Measurements from ENCODE around the gene MICAL3.

MICAL3 gene

DNA sequence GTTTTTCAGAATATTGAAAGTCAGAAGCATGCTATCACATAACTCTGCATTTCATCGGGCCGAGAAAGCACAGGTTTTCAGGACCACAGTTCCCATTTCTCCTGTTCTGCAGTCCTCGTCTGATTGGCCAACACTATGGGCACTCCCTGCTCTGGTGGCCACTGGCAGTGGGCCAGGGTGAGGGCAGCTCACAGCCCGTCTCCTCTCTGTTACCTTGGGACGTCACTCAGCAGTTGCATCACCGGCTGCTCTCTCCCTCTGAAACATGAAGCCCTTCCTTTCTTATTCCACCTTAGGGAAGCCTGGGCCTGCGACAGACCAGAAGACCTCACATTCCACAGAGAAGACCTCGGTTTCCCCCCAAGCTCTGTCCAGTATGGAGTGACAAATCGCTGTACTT, 11.4 kb upstream of the MICAL3 start:
- TF ChIP-seq, protein P1, sequence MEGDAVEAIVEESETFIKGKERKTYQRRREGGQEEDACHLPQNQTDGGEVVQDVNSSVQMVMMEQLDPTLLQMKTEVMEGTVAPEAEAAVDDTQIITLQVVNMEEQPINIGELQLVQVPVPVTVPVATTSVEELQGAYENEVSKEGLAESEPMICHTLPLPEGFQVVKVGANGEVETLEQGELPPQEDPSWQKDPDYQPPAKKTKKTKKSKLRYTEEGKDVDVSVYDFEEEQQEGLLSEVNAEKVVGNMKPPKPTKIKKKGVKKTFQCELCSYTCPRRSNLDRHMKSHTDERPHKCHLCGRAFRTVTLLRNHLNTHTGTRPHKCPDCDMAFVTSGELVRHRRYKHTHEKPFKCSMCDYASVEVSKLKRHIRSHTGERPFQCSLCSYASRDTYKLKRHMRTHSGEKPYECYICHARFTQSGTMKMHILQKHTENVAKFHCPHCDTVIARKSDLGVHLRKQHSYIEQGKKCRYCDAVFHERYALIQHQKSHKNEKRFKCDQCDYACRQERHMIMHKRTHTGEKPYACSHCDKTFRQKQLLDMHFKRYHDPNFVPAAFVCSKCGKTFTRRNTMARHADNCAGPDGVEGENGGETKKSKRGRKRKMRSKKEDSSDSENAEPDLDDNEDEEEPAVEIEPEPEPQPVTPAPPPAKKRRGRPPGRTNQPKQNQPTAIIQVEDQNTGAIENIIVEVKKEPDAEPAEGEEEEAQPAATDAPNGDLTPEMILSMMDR (IDR thresholded peaks at IDR 0.05; ENCODE audit: low read depth, low read length, missing control alignments) = no peak
- no peak for DNase-seq (ENCODE audit: extremely low read depth, low read depth)

DNA sequence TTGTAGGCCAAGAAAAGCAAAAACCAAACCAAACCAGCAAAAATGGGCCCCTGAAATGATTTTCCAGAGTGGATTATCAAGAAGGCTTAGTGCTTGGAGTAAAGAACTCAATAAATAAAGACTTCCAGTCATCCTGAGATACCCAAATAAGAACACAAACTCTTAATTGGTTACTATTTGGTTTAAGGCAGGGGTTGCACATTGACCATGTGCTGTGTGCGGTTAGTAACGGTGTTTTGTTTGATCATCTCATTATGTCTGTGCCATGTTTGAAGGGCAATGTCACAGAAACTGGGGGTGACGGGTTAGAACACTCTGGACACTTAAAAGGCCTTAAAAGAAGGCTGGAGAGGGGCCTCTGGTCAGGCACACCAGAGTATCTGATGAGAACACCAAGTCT, 9.7 kb upstream of the MICAL3 start:
- no peak for DNase-seq (ENCODE audit: extremely low read depth, low read depth)
- TF ChIP-seq, protein P1 (IDR thresholded peaks at IDR 0.05; ENCODE audit: low read depth, low read length, missing control alignments) = no peak

More for the DNA sequence above, 11.4 kb upstream of the MICAL3 start:
- no peak overlapping the region for H3K4me3 ChIP-seq (replicated peaks; ENCODE audit: low read depth, low read length)

DNA sequence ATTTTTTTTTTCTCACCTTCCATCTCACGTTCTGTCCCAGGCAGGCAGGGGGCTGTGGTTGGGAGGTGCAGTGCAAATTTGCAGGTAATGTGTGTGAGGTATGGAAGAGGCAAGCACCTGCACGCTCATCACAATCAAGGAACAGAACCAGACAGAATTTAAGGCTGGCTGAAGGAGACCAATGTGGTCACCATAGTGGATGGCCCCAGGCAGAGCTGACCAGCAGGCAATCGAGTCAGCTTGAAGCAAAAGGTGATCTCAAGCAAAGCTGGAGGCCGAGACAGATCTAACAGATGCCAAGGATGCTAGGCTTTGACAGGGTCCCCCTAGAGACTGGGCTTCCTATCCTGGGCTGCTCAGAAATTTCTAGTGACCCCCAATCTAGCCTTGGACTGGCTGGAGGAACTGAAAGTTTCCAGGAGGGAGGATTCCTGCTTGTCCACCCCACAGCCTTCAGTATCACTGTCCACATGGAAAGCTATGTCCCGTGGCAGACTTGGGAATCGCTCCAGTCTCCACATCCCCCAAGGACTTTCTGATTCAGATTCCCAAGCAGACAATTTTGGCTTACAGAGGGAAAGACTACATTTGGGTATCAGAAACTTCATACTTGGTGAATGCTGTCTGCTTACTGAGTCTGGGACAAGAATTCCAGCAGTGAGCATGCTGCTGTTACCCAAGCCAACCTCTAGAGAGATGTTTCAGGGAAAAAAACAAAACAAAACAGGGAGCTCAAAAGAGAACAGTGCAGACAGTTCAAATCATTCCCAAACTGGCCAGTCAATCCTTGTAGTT, 9.0 kb upstream of the MICAL3 start:
- H3K4me3 ChIP-seq (replicated peaks; ENCODE audit: low read depth, low read length) = no peak overlapping the region
- TF ChIP-seq, protein P1 (IDR thresholded peaks at IDR 0.05; ENCODE audit: low read depth, low read length, missing control alignments) = no peak
- no peak for DNase-seq (ENCODE audit: extremely low read depth, low read depth)

More for the DNA sequence above, 9.7 kb upstream of the MICAL3 start:
- H3K4me3 ChIP-seq (replicated peaks; ENCODE audit: low read depth, low read length) = no peak overlapping the region

DNA sequence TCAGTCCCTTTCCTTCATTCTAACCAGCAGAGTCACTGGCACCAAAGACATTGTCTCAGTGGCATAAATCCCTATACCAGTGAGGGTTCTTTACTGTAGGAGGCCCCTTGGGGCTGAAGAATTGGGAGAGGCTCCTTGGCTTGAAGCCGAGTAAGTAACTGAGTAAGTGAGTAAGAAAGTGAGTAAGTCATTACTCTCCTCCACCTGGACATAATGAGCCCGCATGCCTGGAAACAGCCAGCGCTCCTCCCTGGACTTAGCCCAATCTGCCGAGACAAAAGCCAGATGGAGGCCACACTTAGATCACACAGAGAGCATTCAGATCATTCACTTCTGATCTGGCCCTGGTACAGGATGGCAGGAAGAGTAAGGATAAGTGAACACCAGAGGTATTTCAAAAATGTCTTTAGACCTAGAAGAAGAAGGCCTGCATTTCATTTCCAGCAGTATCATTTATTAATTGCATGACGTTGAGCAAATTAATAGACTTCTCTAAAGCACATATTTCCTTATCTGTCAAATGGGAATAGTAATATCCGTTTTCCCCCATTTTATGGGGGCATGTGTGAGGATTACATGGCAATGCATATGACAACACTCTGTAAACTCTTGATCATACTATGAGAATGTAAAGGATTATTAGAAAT, 8.2 kb upstream of the MICAL3 start:
- H3K4me3 ChIP-seq (replicated peaks; ENCODE audit: low read depth, low read length) = no peak overlapping the region

DNA sequence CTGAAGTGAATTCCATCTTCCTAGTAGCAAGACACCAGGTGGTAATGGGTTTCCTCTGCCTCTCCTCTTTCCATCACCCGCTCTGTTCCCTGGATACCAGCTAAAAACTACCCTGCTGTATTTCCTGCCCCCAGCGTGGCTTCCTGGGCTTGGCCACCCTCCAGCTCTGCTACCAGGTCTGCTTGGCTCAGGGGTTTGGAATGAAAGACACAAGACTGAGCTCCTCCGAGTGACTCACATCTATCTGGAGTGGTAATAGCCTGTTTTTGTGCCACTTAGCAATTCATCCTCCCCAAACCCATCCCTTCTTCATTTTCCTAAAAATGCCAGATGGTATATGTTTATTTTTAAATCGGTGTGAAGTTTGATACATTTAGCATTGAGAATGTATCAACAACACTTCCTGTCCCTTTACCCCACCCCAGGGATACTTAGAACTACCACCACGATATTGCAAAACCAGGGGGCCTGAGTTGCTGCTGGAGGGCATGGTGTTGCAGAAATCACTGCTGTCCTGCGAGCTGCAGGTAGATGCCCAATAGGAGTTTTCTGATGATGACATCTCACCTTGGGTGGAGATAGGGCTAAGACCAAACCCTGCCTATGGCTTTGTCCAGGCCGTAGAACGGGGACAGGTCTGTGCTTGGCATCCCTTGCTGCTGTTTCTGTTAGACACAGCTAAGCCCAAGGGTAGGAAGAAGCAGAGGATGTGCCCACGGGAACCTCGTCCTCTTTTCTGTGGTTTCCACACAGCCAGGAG, 7.5 kb upstream of the MICAL3 start:
- peak; percentile 90 for DNase-seq (ENCODE audit: extremely low read depth, low read depth)
- TF ChIP-seq, protein P1 (IDR thresholded peaks at IDR 0.05; ENCODE audit: low read depth, low read length, missing control alignments) = no peak
- peak overlapping the region; percentile 10; the same call in 1 of the 2 replicates for H3K4me3 ChIP-seq (replicated peaks; ENCODE audit: low read depth, low read length)

More for the DNA sequence above, 8.2 kb upstream of the MICAL3 start:
- peak; percentile 80 for DNase-seq (ENCODE audit: extremely low read depth, low read depth)
- TF ChIP-seq, protein P1 (IDR thresholded peaks at IDR 0.05; ENCODE audit: low read depth, low read length, missing control alignments) = no peak

DNA sequence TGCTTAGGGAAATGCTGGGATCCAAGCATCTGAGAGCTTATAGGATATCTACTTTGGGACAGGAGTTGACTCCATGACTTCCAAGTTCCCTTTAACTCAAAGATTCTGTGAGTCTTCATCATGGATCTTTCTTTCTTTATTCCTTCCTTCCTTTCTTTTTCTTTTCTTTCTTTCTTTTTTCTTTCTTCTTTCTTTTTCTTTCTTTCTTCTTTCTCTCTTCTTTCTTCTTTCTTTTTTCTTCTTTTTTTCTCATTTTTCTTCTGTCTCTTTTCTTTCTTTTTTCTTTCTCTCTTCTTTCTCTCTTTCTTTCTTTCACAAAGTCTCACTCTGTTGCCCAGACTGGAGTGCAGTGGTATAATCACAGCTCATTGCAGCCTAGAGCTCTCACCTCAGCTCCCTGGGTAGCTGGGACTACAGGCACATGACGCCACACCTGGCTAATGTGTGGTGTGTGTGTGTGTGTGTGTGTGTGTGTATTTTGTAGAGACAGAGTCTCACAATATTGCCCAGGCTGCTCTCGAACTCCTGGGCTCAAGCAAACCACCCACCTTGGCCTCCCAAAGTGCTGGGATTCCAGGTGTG, 5.4 kb upstream of the MICAL3 start:
- TF ChIP-seq, protein P1 (IDR thresholded peaks at IDR 0.05; ENCODE audit: low read depth, low read length, missing control alignments) = no peak
- DNase-seq (ENCODE audit: extremely low read depth, low read depth) = no peak

More for the DNA sequence above, 5.4 kb upstream of the MICAL3 start:
- no peak overlapping the region for H3K4me3 ChIP-seq (replicated peaks; ENCODE audit: low read depth, low read length)

Measured in HFF-Myc (cell line).